BJ (cell line): ENCODE results near the gene C17orf67. TPM values are rescaled to one million over a fixed set of nuclear protein-coding genes. Genes with fewer than 3 reads are reported as not detected.

ENCODE experiments used
- CTCF ChIA-PET: fragments of 350-600 bp; formaldehyde crosslinking; extraction: SDS; loops from one replicate; lab custom pipeline; 2021; ENCODE audit warnings: antibody characterized with exemption, inconsistent platforms; lab: Yijun Ruan, JAX
- POLR2A ChIA-PET: fragments of 300-600 bp; sonication (Branson Sonifier 250); formaldehyde crosslinking; extraction: SDS; loops from one replicate; lab custom pipeline; 2021; ENCODE audit warnings: antibody characterized with exemption; lab: Charles Lee
- DNase-seq: peaks from one replicate; pipeline ENCODE4 v3.0.0-alpha.2; 2011; ENCODE audit warnings: low read depth
- H3K27me3 ChIP-seq: 2 replicates; pipeline ENCODE4 v1.6.0; 2011; ENCODE audit warnings: low read length; ENCODE audit not compliant: control insufficient read depth, insufficient read depth
- H3K36me3 ChIP-seq: 2 replicates; pipeline ENCODE4 v1.5.1; 2011; ENCODE audit warnings: low read length; ENCODE audit not compliant: control insufficient read depth, insufficient read depth
- H3K4me3 ChIP-seq: 2 replicates; pipeline ENCODE4 v1.5.1; 2011; ENCODE audit warnings: low read depth, mild to moderate bottlenecking, control low read depth, low read length
- CTCF ChIP-seq: IDR thresholded peaks from 2 replicates; pipeline ENCODE4 v1.5.1; 2011; ENCODE audit warnings: low read depth, mild to moderate bottlenecking, control low read depth, inconsistent platforms, low read length, moderate library complexity; ENCODE audit not compliant: insufficient read depth
- polyA plus RNA-seq: library from polyadenylated mRNA; depleted of rRNA; stranded (reverse); fragments of >200 nt; gene quantifications from 2 replicates; pipeline ENCODE4 v1.2.3, GENCODE V29; 2011

C17orf67 gene
- polyA plus RNA-seq, 1 experiment = 0.50 TPM

GRCh38 chr17:56866076-56866475 is 32.4 kb upstream of the C17orf67 start:
- Histone ChIP-seq H3K27me3 (no peaks in the 10 kb centered on the region), H3K4me3 (no peak overlapping the region), H3K36me3 (no peaks in the 10 kb centered on the region)
- ChIA-PET POLR2A (no interaction called here), CTCF (interaction anchor here (1.2 kb wide), 1 partner anchor 10 kb away, joined by 3 read pairs; no protein-coding TSS in a partner anchor)
- TF ChIP-seq CTCF = no peak
- no peak for DNase-seq

GRCh38 chr17:56863974-56864373 is 30.3 kb upstream of the C17orf67 start:
- CTCF ChIA-PET = interaction anchor here (0.7 kb wide), 1 partner anchor 35 kb away, joined by 3 read pairs; no protein-coding TSS in a partner anchor
- POLR2A ChIA-PET = no interaction called here
- no peak for TF ChIP-seq CTCF
- Histone ChIP-seq H3K27me3 (no peaks in the 10 kb centered on the region), H3K4me3 (no peak overlapping the region), H3K36me3 (no peaks in the 10 kb centered on the region)
- no peak for DNase-seq

DNA sequence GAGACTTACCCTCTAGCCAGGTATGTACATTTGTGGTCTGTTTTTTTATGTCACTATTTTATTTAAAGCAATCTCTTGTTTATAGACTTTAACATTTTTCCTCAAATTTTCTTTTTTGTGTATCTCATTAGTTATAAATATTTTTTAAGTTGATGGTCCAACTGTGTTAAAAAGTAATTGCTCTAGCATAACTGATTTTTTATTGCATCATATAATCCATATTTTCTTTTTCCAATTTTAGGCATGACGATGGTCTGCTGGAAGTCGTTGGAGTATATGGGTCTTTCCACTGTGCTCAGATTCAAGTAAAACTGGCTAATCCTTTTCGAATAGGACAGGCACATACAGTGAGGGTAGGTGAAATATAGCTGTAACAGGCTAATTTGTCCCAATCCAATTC is 28.2 kb upstream of the C17orf67 start:
- DNase-seq = no peak
- Histone ChIP-seq H3K4me3 (no peak overlapping the region), H3K27me3 (no peaks in the 10 kb centered on the region), H3K36me3 (no peaks in the 10 kb centered on the region)
- ChIA-PET CTCF (interaction anchor here (1.9 kb wide), 1 partner anchor 42 kb away, joined by 4 read pairs; no protein-coding TSS in a partner anchor), POLR2A (no interaction called here)
- TF ChIP-seq CTCF = no peak

GRCh38 chr17:56851008-56851407 is 17.3 kb upstream of the C17orf67 start:
- CTCF ChIA-PET = interaction anchor here (0.6 to 2.3 kb wide), 5 partner anchors 9 to 259 kb away, joined by 3 to 7 read pairs (median 4); no protein-coding TSS in a partner anchor
- no peak for DNase-seq
- Histone ChIP-seq H3K4me3 (no peak overlapping the region), H3K36me3 (peaks cover 5% of the 10 kb centered on the region; the same call in 1 of the 2 replicates), H3K27me3 (no peaks in the 10 kb centered on the region)
- POLR2A ChIA-PET = no interaction called here
- no peak for TF ChIP-seq CTCF

DNA sequence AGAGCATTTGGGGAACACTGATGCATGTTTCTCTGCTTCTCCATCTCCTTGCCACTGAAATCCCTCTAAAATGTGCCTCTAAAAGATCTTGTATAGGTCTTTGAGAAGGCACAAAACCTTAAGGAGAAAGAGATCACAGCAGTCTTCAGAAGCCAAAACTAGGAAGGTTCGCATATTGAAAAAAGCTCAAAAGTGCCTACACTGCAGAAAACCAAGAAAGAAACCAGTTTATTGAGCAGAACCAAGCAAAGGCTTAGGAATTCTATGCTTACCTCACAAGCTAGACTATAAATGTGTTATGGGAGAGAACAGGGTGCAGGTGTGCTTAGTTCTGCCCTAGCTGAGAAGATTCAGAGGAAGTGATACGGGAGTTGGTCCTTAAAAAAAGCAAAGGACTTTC is 16.9 kb upstream of the C17orf67 start:
- H3K36me3 ChIP-seq = peaks cover 5% of the 10 kb centered on the region; the same call in 1 of the 2 replicates
- no peak for TF ChIP-seq CTCF
- H3K4me3 ChIP-seq = no peak overlapping the region
- no peak for DNase-seq
- ChIA-PET CTCF (interaction anchor here (0.6 to 2.3 kb wide), 3 partner anchors 8 to 159 kb away, joined by 3 to 7 read pairs (median 5); no protein-coding TSS in a partner anchor), POLR2A (no interaction called here)
- no peaks in the 10 kb centered on the region for H3K27me3 ChIP-seq
